ENCODE measurements around the gene SPINK8. TPM values are rescaled to one million over a fixed set of nuclear protein-coding genes. Genes with fewer than 3 reads are reported as not detected.
A peak's percentile ranks its signal among the peaks of the same experiment; 100 is the strongest.

SPINK8 gene
- total and polyA plus RNA-seq, 5 donors, result not detected

GRCh38 chr3:48297111-48297810 lies 36.2 kb downstream of the SPINK8 start:
- H3K27me3 ChIP-seq (ENCODE audit: control insufficient read depth, insufficient read depth), result no peaks in the 10 kb centered on the region
- DNase-seq, result no peak
- WGBS, result 92% methylated on average over 5 of the region's 5 CpGs
- H3K9me3 ChIP-seq (ENCODE audit: control insufficient read depth, low read length), result no peaks in the 10 kb centered on the region
- H3K4me3 ChIP-seq (ENCODE audit: low read length), result no peak overlapping the region
- H3K27ac ChIP-seq (ENCODE audit: low read length), result no peak overlapping the region
- ATAC-seq, result no peak
- H3K4me1 ChIP-seq (ENCODE audit: control insufficient read depth, insufficient read depth, low read length), result peaks cover 2% of the 10 kb centered on the region
- intact Hi-C loops (cut with DNase I), result no loop called here

GRCh38 chr3:48296699-48297098 lies 36.8 kb downstream of the SPINK8 start:
- WGBS, result 97% methylated on average over 4 of the region's 4 CpGs
- no peak overlapping the region for H3K27ac ChIP-seq (ENCODE audit: low read length)
- no peak for ATAC-seq
- no peak for DNase-seq
- H3K27me3 ChIP-seq (ENCODE audit: control insufficient read depth, insufficient read depth), result no peaks in the 10 kb centered on the region
- no peak overlapping the region for H3K4me3 ChIP-seq (ENCODE audit: low read length)
- intact Hi-C loops (cut with DNase I), result no loop called here
- no peaks in the 10 kb centered on the region for H3K9me3 ChIP-seq (ENCODE audit: control insufficient read depth, low read length)
- H3K4me1 ChIP-seq (ENCODE audit: control insufficient read depth, insufficient read depth, low read length), result peaks cover 2% of the 10 kb centered on the region

- Histone ChIP-seq H3K4me3 (ENCODE audit: low read length) (no peak overlapping the region), H3K4me1 (ENCODE audit: control insufficient read depth, insufficient read depth, low read length) (no peaks in the 10 kb centered on the region), H3K27me3 (ENCODE audit: control insufficient read depth, insufficient read depth) (no peaks in the 10 kb centered on the region), H3K27ac (ENCODE audit: low read length) (no peak overlapping the region), H3K9me3 (ENCODE audit: control insufficient read depth, low read length) (no peaks in the 10 kb centered on the region)
- intact Hi-C loops (cut with DNase I), result no loop called here
- 96% methylated on average over 12 of the region's 12 CpGs for WGBS
- ATAC-seq (peak in 1 of 2 donors; percentile 24), DNase-seq (no peak)
Observed at GRCh38 chr3:48294611-48295263, 38.7 kb downstream of the SPINK8 start.

- H3K9me3 ChIP-seq (ENCODE audit: control insufficient read depth, low read length), result no peaks in the 10 kb centered on the region
- no peak overlapping the region for H3K27ac ChIP-seq (ENCODE audit: low read length)
- no peaks in the 10 kb centered on the region for H3K27me3 ChIP-seq (ENCODE audit: control insufficient read depth, insufficient read depth)
- DNase-seq, result no peak
- no peaks in the 10 kb centered on the region for H3K4me1 ChIP-seq (ENCODE audit: control insufficient read depth, insufficient read depth, low read length)
- intact Hi-C loops (cut with DNase I), result no loop called here
- WGBS, result 89% methylated on average over 1 of the region's 1 CpG
- ATAC-seq, result no peak
- H3K4me3 ChIP-seq (ENCODE audit: low read length), result no peak overlapping the region
Observed at GRCh38 chr3:48289659-48290058, 43.8 kb downstream of the SPINK8 start.

GRCh38 chr3:48287034-48287433 lies 46.4 kb downstream of the SPINK8 start:
- intact Hi-C loops (cut with DNase I), result no loop called here
- no peak overlapping the region for H3K4me3 ChIP-seq (ENCODE audit: low read length)
- H3K9me3 ChIP-seq (ENCODE audit: control insufficient read depth, low read length), result no peaks in the 10 kb centered on the region
- ATAC-seq (no peak), DNase-seq (no peak)
- no peaks in the 10 kb centered on the region for H3K4me1 ChIP-seq (ENCODE audit: control insufficient read depth, insufficient read depth, low read length)
- no peak overlapping the region for H3K27ac ChIP-seq (ENCODE audit: low read length)
- H3K27me3 ChIP-seq (ENCODE audit: control insufficient read depth, insufficient read depth), result no peaks in the 10 kb centered on the region

GRCh38 chr3:48286308-48286707 lies 47.2 kb downstream of the SPINK8 start:
- ATAC-seq (no peak), DNase-seq (no peak)
- Histone ChIP-seq H3K4me3 (ENCODE audit: low read length) (no peak overlapping the region), H3K4me1 (ENCODE audit: control insufficient read depth, insufficient read depth, low read length) (no peaks in the 10 kb centered on the region), H3K27ac (ENCODE audit: low read length) (no peak overlapping the region), H3K9me3 (ENCODE audit: control insufficient read depth, low read length) (no peaks in the 10 kb centered on the region), H3K27me3 (ENCODE audit: control insufficient read depth, insufficient read depth) (no peaks in the 10 kb centered on the region)
- 87% methylated on average over 3 of the region's 3 CpGs for WGBS
- intact Hi-C loops (cut with DNase I), result no loop called here

- no peak overlapping the region for H3K27ac ChIP-seq (ENCODE audit: low read length)
- intact Hi-C loops (cut with DNase I), result no loop called here
- no peaks in the 10 kb centered on the region for H3K4me1 ChIP-seq (ENCODE audit: control insufficient read depth, insufficient read depth, low read length)
- H3K9me3 ChIP-seq (ENCODE audit: control insufficient read depth, low read length), result no peaks in the 10 kb centered on the region
- no peak overlapping the region for H3K4me3 ChIP-seq (ENCODE audit: low read length)
- no peak for DNase-seq
- no peak for ATAC-seq
- H3K27me3 ChIP-seq (ENCODE audit: control insufficient read depth, insufficient read depth), result no peaks in the 10 kb centered on the region
- WGBS, result 100% methylated on average over 1 of the region's 1 CpG
Observed at GRCh38 chr3:48285675-48286074, 47.8 kb downstream of the SPINK8 start.

- ATAC-seq, result no peak
- WGBS, result 94% methylated on average over 1 of the region's 1 CpG
- H3K27ac ChIP-seq (ENCODE audit: low read length), result no peak overlapping the region
- no peak for DNase-seq
- H3K9me3 ChIP-seq (ENCODE audit: control insufficient read depth, low read length), result no peaks in the 10 kb centered on the region
- H3K27me3 ChIP-seq (ENCODE audit: control insufficient read depth, insufficient read depth), result no peaks in the 10 kb centered on the region
- no peaks in the 10 kb centered on the region for H3K4me1 ChIP-seq (ENCODE audit: control insufficient read depth, insufficient read depth, low read length)
- intact Hi-C loops (cut with DNase I), result no loop called here
- H3K4me3 ChIP-seq (ENCODE audit: low read length), result no peak overlapping the region
Observed at GRCh38 chr3:48285132-48285531, 48.3 kb downstream of the SPINK8 start.

- DNase-seq (no peak), ATAC-seq (no peak)
- Histone ChIP-seq H3K4me3 (ENCODE audit: low read length) (no peak overlapping the region), H3K9me3 (ENCODE audit: control insufficient read depth, low read length) (no peaks in the 10 kb centered on the region), H3K27ac (ENCODE audit: low read length) (no peak overlapping the region), H3K27me3 (ENCODE audit: control insufficient read depth, insufficient read depth) (no peaks in the 10 kb centered on the region), H3K4me1 (ENCODE audit: control insufficient read depth, insufficient read depth, low read length) (no peaks in the 10 kb centered on the region)
- WGBS, result 83% methylated on average over 4 of the region's 4 CpGs
- intact Hi-C loops (cut with DNase I), result no loop called here
Observed at GRCh38 chr3:48280881-48281280, 52.6 kb downstream of the SPINK8 start.

GRCh38 chr3:48278884-48279559 lies 54.4 kb downstream of the SPINK8 start:
- no peak overlapping the region for H3K4me3 ChIP-seq (ENCODE audit: low read length)
- no peak overlapping the region for H3K27ac ChIP-seq (ENCODE audit: low read length)
- ATAC-seq, result no peak
- no peaks in the 10 kb centered on the region for H3K9me3 ChIP-seq (ENCODE audit: control insufficient read depth, low read length)
- WGBS, result 64% methylated on average over 4 of the region's 4 CpGs
- DNase-seq, result no peak
- no peaks in the 10 kb centered on the region for H3K4me1 ChIP-seq (ENCODE audit: control insufficient read depth, insufficient read depth, low read length)
- intact Hi-C loops (cut with DNase I), result loop anchor here in 3 of 4 donors (5.0 to 10.0 kb wide), 2 partner anchors 158 to 266 kb away; no protein-coding TSS in a partner anchor
- H3K27me3 ChIP-seq (ENCODE audit: control insufficient read depth, insufficient read depth), result no peaks in the 10 kb centered on the region

- Histone ChIP-seq H3K27me3 (ENCODE audit: control insufficient read depth, insufficient read depth) (no peaks in the 10 kb centered on the region), H3K9me3 (ENCODE audit: control insufficient read depth, low read length) (no peaks in the 10 kb centered on the region), H3K27ac (ENCODE audit: low read length) (no peak overlapping the region), H3K4me1 (ENCODE audit: control insufficient read depth, insufficient read depth, low read length) (no peaks in the 10 kb centered on the region), H3K4me3 (ENCODE audit: low read length) (no peak overlapping the region)
- ATAC-seq, result no peak
- no peak for DNase-seq
- intact Hi-C loops (cut with DNase I), result loop anchor here in 3 of 4 donors (5.0 to 10.0 kb wide), 2 partner anchors 160 to 268 kb away; no protein-coding TSS in a partner anchor
- WGBS, result 92% methylated on average over 7 of the region's 7 CpGs
Observed at GRCh38 chr3:48276911-48277641, 56.4 kb downstream of the SPINK8 start.

All from right cardiac atrium (tissue), 5 donors.